HG03378 (cell line): ENCODE results near the gene SOCS7.

ENCODE experiments used
- ATAC-seq: cut with Tn5 transposase; IDR thresholded peaks from one replicate; pipeline ENCODE4 v1.9.1; 2021; ENCODE audit warnings: mild to moderate bottlenecking, moderate library complexity; ENCODE audit not compliant: unreplicated experiment

Gene SOCS7

DNA sequence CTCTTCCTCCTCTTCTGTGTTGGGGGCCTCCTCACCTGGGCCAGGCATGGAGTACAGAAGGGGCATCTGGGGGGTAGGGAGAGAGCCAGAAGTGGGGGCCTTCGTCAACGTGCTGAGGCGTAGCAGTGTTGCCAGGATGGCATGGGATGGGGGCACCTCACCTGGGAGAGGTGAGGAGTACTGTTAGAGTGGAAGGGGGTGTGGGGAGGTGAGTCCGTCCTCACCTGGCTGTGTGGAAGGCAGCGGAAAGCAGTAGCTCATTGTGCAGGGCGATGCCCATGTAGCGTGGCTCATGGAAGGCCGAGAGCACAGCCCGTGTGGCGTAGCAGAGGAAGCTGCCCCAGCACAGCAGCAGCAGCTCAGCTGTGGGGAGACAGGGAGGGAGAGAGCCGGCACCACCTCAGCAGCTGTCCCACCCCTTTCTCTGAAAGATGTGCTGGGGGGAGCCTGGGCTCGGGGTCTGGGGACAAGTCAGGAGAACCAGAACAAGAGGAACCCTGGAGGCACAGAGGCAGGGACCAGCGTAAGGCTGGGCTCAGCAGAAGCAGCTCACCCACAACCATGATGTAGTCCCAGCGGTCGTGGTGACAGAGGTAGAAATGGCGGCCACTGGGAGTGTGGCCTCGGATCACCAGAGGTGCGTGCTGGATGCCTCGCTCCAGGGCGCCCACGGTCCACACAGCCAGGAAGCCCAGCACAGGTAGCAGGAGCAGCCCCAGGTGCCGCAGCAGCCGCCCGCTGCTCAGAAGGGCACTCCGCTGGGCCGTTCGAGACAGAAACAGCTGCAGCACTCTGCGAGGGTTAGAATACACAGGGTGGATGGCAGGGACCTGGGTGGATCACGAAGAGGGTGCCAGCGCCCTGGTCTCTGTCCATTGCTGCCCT, 16.9 kb upstream of the SOCS7 start:
- ATAC-seq = no peak

DNA sequence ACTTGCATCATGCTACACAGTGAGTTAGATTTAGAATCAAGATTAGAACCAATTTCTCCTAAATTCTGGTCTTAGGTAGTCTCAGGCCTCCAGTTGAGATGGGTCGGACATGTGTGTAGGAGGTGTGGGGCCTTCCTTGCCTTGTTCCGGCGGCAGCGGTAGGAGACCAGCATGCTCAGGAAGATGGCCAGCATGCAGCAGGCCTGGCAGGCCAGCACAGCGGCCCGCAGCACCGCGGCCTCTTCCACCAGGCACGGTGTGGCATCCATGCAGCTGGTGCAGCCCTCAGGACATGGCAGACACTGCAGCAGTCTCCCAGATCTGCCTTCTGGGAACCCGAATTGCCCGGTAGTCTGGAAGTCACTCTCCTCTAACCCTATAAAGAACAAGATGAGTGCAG, 14.8 kb upstream of the SOCS7 start:
- ATAC-seq = no peak

GRCh38 chr17:38338053-38338452, 13.6 kb upstream of the SOCS7 start:
- no peak for ATAC-seq

DNA sequence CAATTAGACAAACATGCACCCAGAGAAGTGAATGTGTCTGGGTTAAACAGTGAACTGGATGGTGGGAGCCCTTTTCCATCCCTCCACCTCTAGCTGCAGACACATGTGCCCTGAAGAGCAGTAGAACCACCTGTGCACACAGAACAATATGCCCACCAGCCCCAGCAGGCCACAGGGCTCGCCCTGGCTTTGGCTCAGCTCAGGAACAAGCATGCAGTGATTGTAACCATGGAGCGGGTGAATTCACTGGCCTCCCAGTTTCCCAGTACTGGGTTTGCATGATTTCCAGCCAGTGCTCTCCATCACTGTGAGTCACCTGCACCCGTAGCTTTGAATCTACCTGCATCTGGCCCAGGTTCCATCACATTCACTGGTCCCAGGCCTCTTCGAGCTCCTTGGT, 13.1 kb upstream of the SOCS7 start:
- no peak for ATAC-seq

- ATAC-seq = no peak
Measured at GRCh38 chr17:38339891-38340290, 11.8 kb upstream of the SOCS7 start.

DNA sequence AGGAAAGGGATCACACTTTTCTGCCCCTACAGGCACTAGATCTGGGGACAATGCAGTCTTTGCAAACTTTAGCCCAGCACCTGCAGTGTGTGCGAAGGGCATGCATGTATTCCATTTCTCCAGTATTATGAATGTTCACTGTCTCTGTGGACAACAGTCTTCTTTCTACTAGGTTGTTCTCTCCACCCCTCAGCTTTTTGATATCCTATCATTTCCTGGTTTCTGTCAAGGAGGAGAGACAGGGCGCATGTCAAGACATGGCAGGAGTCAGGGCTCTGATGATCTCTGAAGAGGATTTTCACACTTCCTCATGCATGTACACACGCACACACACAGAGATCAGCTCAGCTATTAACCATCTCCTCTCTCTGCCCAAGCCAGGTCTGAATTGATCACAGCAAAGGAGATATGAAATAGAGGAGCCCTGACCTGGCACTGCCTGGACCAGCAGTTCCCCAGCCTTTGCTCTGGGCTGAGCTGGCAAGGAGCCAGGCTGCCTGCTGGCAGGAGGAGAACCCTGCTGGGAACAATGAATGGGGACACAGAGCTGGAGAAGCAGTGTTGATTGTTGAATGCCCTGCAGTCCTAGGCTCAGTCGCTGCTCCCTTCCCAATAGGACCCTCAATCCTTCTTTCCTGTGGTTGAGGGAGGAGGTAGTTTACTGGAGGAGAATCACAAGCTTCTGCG, 10.5 kb upstream of the SOCS7 start:
- no peak for ATAC-seq

- ATAC-seq = no peak
Measured at GRCh38 chr17:38342886-38343607, 8.6 kb upstream of the SOCS7 start.

- ATAC-seq = no peak
Measured at GRCh38 chr17:38343608-38344419, 7.8 kb upstream of the SOCS7 start, which contains the start of gene GPR179. TSS of gene GPR179 (minus strand) at chr17:38343956. CDS start at chr17:38343789, 167 bp downstream.

DNA sequence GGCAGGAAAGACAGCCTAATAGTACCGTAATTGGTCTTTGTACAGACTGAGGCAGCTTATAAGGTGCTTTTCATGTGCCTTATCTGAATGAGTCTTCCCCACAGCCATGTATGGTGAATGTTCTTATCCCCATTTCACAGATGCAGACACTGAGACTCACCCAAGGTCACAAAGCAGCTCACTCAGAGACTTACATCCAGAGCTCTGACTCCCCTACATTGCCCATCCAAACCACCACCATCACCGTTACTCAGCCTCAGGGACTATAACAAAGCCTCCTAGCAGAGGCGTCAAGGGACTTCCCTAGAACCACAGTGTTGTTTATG, 7.3 kb upstream of the SOCS7 start:
- no peak for ATAC-seq

DNA sequence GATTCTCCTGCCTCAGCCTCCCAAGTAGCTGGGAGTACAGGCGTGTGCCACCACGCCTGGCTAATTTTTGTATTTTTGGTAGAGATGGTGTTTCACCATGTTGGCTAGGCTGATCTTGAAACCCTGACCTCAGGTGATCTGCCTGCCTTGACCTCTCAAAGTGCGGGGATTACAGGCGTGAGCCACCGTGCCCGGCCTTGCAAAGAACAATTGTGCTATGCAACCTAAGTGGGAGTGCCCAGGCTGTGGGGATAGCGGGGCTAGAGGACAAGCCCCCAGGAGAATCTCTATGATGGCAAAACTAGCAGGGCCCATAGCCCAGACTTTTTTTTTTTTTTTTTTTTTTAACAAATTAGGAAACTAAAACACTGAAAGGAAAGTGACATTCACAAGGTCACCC, 5.9 kb upstream of the SOCS7 start:
- ATAC-seq = no peak

GRCh38 chr17:38349097-38349730, 2.4 kb upstream of the SOCS7 start:
- no peak for ATAC-seq

DNA sequence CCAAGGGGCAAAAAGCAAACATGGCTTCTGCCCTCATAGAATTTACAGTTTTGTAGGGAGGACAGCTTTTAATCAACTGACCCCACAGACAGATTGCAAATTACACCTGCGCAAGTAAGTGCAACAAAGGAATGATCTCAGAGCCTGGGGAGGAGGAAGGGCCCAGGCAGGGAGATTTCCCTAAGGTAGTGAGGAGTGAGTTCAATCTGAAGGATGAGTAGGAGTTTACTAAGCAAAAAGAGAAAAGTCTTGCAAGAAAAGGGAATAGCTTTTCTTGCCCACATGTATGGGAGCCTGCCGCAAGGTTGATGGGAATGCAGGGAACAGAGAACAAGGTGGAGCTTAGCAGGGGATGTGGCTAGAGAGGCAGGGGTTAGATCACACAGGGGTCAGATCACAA, 1.6 kb upstream of the SOCS7 start:
- ATAC-seq = no peak

GRCh38 chr17:38352245-38353085, 821 bp downstream of the SOCS7 start:
- no peak for ATAC-seq

GRCh38 chr17:38353086-38353604, 1.5 kb downstream of the SOCS7 start:
- ATAC-seq = no peak

- ATAC-seq = no peak
Measured at GRCh38 chr17:38353668-38354067, 2.0 kb downstream of the SOCS7 start.

- no peak for ATAC-seq
Measured at GRCh38 chr17:38354466-38354865, 2.8 kb downstream of the SOCS7 start.

GRCh38 chr17:38355251-38355650, 3.6 kb downstream of the SOCS7 start:
- no peak for ATAC-seq

- no peak for ATAC-seq
Measured at GRCh38 chr17:38357486-38358123, 6.0 kb downstream of the SOCS7 start.
